IPS-20b (cell line): ENCODE data around the gene ZBTB45.

ENCODE experiments used
- H3K27ac ChIP-seq: one replicate; pipeline ENCODE4 v1.5.1; 2013; ENCODE audit warnings: low read length
- H3K27me3 ChIP-seq: 2 replicates; pipeline ENCODE4 v1.6.1; 2013; ENCODE audit warnings: mild to moderate bottlenecking, low read length, inconsistent platforms; ENCODE audit not compliant: insufficient read depth
- H3K36me3 ChIP-seq: 2 replicates; pipeline ENCODE4 v1.6.1; 2013; ENCODE audit warnings: low read depth, mild to moderate bottlenecking, inconsistent platforms, low read length, moderate library complexity; ENCODE audit not compliant: insufficient read depth
- H3K4me1 ChIP-seq: 2 replicates; pipeline ENCODE4 v1.6.1; 2013; ENCODE audit warnings: mild to moderate bottlenecking, control low read depth, inconsistent platforms, low read length, moderate library complexity; ENCODE audit not compliant: insufficient read depth
- H3K4me3 ChIP-seq: 2 replicates; pipeline ENCODE4 v1.5.1; 2013; ENCODE audit warnings: mild to moderate bottlenecking, low read length, inconsistent platforms
- H3K9ac ChIP-seq: 2 replicates; pipeline ENCODE4 v1.6.1; 2013; ENCODE audit warnings: low read depth, mild to moderate bottlenecking, inconsistent platforms, low read length, moderate library complexity
- H3K9me3 ChIP-seq: 2 replicates; pipeline ENCODE4 v1.6.1; 2013; ENCODE audit warnings: mild to moderate bottlenecking, low read depth, low read length, inconsistent platforms; ENCODE audit not compliant: insufficient read depth

Gene ZBTB45

DNA sequence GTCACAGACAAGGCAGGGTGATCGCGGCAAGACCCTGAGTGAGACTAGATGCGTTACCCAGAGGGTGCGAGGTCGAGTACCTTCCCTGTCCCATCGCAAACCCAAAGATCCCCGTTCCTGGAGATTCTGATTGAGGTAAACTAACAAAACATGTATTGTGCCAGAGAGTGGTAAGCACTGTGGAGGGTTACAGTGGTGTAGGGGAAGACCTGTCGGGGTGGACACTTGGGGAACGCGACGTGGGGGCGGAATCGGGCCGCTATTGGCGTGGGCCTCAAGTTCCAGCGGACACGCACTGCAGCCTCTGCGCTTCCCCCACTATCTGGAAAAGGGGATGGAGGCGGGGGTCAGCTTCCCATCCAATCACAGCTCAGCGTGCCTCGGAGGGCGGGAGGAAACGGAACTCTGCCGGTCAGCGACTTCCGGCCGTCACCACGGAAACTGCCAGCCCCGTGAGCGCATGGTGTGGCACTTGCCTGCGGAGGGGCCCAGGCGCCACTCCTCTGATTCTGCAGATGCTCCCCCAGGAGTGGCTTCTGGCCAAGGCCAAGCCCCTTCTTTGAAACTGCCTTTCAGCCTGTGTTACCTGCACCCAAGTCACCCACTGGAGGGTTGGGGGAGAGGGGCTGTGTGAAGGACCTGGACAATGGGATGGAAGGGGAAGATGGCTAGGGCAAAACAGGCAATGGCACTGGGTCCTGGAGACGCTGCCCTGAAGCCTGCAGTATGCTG lies 39.8 kb upstream of the ZBTB45 start:
- H3K9me3 ChIP-seq, result no peaks in the 10 kb centered on the region
- H3K4me3 ChIP-seq, result peak overlapping the region; percentile 92
- H3K27ac ChIP-seq, result peak overlapping the region; percentile 98
- H3K36me3 ChIP-seq, result peaks cover 13% of the 10 kb centered on the region
- peaks cover 41% of the 10 kb centered on the region for H3K27me3 ChIP-seq
- peak overlapping the region; percentile 99 for H3K9ac ChIP-seq
- peaks cover 13% of the 10 kb centered on the region; the same call in 1 of the 2 replicates for H3K4me1 ChIP-seq

DNA sequence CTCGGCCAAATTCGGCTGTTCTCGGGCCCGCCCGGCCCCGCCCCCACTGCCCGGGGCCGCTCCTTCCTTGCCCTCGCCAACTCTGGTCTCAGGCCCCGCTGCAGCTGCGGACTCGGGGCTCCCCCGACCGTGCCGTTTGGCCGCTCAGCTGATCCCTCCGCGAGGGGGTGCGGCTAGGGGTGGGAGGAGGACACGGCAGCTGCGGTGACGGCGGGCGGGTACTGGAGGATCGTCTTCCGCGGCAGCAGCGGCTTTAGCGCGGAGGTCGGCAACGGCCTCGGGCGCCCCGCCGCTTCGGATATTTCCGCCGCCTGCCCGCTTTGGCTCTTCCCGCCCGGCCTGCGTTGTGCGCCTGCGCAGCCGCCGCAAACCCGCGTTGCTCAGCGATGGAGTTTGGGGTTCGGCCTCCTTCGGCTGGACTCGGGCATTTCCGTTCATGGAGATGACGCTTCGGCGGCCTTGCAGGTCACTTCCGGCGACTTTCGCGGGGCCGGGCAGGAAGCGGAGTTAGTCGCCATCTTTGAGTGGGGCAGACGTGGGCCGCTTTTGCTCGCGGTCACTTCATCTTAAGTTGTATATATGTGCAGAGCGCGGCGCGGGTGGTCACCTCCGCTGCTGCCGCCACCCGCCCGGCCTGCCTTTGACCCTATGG lies 39.1 kb upstream of the ZBTB45 start:
- Histone ChIP-seq H3K27me3 (peaks cover 36% of the 10 kb centered on the region), H3K36me3 (peaks cover 13% of the 10 kb centered on the region), H3K9me3 (no peaks in the 10 kb centered on the region), H3K9ac (peak overlapping the region; percentile 99), H3K4me1 (peaks cover 14% of the 10 kb centered on the region), H3K27ac (peak overlapping the region; percentile 98), H3K4me3 (peak overlapping the region; percentile 92)

DNA sequence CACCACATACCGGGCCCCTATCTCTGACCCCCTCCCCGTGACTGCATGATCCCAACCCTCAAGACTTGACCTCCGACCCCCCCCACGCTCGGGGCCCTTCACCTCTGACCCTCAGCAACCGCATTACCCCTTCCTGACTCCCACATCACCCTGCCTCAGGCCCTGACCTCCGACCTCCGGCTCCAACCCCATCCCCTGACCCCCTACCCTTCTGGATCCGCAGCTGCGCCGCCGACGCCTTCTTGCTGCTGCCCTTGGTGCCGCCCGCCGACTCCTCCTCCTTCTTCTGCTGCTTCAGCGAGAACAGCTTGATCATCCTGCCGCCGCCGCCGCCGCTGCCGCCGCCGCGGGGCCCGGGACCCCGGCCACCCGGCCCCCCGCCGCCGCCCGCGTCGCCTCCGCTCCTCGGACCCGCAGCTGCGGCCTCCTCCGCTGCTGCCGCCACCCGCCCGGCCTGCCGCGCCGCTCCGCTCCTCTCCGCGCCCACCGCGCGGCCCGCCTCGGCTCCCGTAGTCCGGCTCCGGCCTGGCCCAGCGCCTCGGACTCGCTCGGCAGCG lies 38.5 kb upstream of the ZBTB45 start, which contains the start of gene UBE2M:
Gene UBE2M, minus strand, starts transcription at position 546 of the 557 bp plus-strand sequence. Its CDS starts 230 bp downstream, at position 316.
- H3K27me3 ChIP-seq, result peaks cover 30% of the 10 kb centered on the region
- peaks cover 16% of the 10 kb centered on the region for H3K4me1 ChIP-seq
- H3K27ac ChIP-seq, result peak within 1 kb of the TSS; percentile 98
- no peaks in the 10 kb centered on the region for H3K9me3 ChIP-seq
- H3K36me3 ChIP-seq, result peaks cover 13% of the 10 kb centered on the region
- peak within 1 kb of the TSS; percentile 99 for H3K4me3 ChIP-seq
- H3K9ac ChIP-seq, result peak within 1 kb of the TSS; percentile 99

DNA sequence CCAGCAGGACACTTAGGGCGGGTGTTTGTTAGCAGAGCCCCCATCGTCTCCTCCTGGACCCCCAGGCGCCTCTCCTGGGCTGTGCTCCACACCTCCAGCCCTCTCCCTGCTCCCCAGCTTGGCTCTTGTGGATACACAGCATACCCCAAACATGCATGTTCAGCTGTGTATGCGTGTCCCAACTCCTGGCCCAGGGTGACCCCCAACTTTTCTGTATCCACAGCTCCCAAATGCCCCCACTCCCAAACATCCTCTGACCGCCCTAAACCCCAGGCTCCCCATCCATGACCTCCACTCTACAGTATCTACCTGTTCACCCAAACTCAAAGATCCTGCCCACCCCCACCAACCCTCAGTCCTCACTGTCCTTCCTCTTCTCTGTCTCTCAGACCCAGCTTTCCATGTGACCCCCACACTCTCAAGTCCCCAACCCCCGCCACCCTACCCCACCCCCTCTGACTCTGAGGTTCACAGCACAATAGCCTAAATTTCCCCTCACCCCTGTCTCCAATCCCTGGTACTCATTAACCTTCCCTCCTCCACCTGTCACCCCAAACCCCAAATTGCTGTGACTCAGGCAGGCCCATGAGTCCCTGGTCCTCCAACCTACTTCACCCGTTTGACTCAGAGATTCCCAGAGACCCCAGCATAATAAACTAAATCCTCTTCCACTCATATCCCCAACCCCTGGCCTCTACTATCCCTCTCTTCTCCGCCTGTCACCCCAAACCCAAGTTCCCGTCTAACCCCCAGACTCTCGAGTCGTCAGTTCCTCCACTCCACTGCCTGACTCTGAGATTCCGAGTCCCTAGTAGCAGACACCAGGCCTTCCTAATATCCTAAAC lies 37.8 kb upstream of the ZBTB45 start:
- peaks cover 23% of the 10 kb centered on the region for H3K27me3 ChIP-seq
- peak overlapping the region; percentile 98 for H3K9ac ChIP-seq
- H3K36me3 ChIP-seq, result peaks cover 18% of the 10 kb centered on the region
- H3K4me3 ChIP-seq, result peak overlapping the region; percentile 99
- no peak overlapping the region for H3K27ac ChIP-seq
- H3K9me3 ChIP-seq, result no peaks in the 10 kb centered on the region
- peaks cover 16% of the 10 kb centered on the region for H3K4me1 ChIP-seq

DNA sequence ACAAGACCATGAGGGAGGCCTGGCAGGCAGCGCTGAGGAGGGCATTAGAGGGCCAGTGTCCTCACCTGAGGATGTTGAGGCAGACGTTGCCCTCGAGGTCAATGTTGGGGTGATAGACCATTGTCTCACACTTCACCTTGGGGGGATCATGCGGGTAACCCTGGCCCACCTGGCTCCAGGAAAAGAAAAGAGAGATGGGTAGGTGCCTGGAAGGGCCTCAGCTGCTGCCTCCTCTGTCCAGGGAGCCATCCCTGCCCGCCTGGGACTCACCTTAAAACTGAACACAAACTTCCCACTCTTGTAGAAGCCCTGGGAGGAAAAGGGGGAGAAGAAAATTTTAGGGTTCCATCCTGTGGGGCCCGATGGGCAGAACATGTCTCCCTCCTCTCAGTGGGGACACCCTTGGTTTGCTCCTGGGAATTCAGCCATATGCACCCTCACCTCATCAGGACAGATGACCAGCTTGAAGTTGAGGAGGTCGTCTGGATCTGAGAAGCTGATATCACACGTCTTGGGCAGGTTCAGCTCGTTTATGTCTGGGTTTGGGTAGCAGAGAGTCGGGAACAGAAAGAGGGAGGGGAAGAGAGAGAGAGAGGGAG lies 37.1 kb upstream of the ZBTB45 start:
- H3K27me3 ChIP-seq, result peaks cover 15% of the 10 kb centered on the region
- H3K4me1 ChIP-seq, result peaks cover 16% of the 10 kb centered on the region
- peaks cover 26% of the 10 kb centered on the region for H3K36me3 ChIP-seq
- H3K27ac ChIP-seq, result no peak overlapping the region
- H3K9me3 ChIP-seq, result no peaks in the 10 kb centered on the region
- H3K4me3 ChIP-seq, result peak overlapping the region; percentile 99; the same call in 1 of the 2 replicates
- peak overlapping the region; percentile 98 for H3K9ac ChIP-seq

DNA sequence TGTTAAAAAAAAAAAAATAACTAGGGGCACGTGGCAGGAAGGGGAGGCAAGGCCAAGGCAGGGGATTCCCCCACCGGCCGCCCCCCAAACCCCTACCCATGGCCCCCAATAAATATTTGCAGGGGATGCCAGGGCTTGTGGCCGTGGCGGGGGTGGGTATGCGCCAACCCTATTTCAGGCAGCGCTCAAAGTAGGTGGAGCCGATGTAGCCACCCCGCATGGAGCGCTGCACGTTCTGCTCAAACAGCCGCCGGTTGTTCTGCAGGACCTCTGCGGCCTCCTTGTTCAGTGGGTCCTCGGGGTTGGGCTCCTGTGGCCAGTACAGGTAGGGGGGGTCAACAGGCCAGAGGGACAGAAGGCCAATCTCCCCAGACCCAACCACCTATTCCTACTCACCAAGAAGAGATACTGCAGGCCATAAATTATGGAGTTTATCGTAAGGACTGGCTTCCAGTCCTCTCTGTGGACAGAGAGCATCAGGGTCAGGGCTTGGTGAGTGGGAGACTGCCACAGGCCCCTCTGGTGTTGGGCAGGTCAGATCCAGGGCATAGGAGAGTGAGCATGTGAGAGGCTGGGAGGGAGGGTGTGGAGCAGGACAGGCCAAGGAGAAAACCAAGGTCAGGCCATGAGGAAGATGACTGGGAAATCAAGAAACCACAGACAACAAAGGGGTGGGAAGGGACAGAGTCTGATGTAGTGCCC lies 36.5 kb upstream of the ZBTB45 start:
- peak overlapping the region; percentile 99; the same call in 1 of the 2 replicates for H3K4me3 ChIP-seq
- H3K9ac ChIP-seq, result no peak overlapping the region
- H3K27ac ChIP-seq, result no peak overlapping the region
- peaks cover 16% of the 10 kb centered on the region for H3K4me1 ChIP-seq
- H3K36me3 ChIP-seq, result peaks cover 32% of the 10 kb centered on the region
- H3K9me3 ChIP-seq, result no peaks in the 10 kb centered on the region
- H3K27me3 ChIP-seq, result peaks cover 9% of the 10 kb centered on the region

DNA sequence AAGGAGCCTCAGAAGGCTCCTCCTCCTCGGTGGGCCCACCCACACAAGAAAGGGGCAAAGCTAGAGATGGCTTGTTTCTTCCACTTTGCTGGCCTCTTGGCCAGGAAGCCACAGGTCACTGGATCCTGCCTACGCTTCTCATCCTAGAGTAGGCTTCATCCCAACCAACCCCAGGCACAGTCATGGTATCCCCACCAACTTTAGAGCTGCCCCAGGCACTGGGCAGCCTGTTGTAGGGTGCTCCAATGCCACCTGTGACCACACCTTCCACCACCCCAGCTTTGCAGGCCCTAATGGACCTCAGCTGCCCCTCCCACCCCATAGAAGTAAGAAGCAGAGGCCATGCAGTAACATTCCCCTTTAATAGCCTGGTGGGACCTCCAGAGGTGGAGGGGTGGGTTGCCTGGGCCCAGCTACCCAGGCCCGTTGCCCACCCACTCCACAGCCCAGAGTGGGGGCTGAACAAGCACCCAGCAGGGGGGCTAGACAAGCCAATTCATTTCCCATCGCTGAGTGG lies 35.8 kb upstream of the ZBTB45 start:
- Histone ChIP-seq H3K27ac (peak overlapping the region; percentile 89), H3K36me3 (peaks cover 39% of the 10 kb centered on the region), H3K4me1 (peaks cover 16% of the 10 kb centered on the region), H3K4me3 (peak overlapping the region; percentile 89), H3K27me3 (peaks cover 2% of the 10 kb centered on the region; the same call in 1 of the 2 replicates), H3K9me3 (no peaks in the 10 kb centered on the region), H3K9ac (peak overlapping the region; percentile 87; the same call in 1 of the 2 replicates)

DNA sequence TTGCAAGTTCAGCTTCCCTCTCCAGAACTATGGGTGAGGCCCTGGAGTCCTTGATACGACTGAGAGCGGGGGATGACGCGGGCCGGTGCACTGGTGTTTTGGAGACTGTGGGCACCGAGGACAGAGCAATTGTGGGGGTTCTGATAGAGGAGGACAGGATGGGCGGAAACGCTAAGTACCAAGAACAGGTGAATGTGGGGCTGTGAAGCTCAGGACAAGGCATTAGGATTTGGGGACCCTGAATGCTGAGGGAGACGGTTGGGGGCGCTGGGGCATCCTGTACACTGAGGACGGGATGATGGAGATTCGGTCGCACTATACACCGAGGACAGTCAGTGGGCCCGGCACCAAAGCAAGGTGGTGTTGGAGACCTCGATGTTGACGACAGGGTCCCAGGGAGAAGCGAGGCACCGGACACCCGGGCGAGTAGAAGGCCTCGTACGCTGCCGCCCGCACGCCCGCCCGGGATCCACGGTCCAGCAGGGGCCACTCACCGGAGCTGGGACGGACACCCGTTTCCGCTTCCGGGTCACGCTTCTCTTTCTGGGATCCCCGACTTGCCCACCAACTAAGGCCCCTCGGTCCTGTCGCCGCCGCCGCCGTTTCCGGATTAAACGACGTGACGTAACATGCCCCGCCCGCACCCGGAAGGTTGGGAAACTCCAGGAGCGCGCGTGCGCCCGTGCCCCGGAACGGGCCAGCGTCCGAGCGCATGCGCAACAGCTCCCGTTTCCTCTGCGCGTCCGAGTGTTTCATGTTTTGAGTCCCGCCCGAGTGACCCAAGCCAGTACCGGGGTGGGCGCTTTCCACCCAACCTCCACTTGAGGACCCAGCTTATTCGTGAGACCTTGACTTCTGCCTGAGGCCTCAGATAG lies 35.1 kb upstream of the ZBTB45 start, which contains the start of gene CHMP2A:
Gene CHMP2A, minus strand, starts transcription at position 612 of the 875 bp plus-strand sequence. CDS start 893 bp downstream, outside the sequence.
- Histone ChIP-seq H3K27ac (peak within 1 kb of the TSS; percentile 89), H3K4me3 (peak within 1 kb of the TSS; percentile 89), H3K9ac (peak within 1 kb of the TSS; percentile 93), H3K4me1 (peaks cover 11% of the 10 kb centered on the region), H3K9me3 (no peaks in the 10 kb centered on the region), H3K27me3 (no peaks in the 10 kb centered on the region), H3K36me3 (peaks cover 46% of the 10 kb centered on the region)

DNA sequence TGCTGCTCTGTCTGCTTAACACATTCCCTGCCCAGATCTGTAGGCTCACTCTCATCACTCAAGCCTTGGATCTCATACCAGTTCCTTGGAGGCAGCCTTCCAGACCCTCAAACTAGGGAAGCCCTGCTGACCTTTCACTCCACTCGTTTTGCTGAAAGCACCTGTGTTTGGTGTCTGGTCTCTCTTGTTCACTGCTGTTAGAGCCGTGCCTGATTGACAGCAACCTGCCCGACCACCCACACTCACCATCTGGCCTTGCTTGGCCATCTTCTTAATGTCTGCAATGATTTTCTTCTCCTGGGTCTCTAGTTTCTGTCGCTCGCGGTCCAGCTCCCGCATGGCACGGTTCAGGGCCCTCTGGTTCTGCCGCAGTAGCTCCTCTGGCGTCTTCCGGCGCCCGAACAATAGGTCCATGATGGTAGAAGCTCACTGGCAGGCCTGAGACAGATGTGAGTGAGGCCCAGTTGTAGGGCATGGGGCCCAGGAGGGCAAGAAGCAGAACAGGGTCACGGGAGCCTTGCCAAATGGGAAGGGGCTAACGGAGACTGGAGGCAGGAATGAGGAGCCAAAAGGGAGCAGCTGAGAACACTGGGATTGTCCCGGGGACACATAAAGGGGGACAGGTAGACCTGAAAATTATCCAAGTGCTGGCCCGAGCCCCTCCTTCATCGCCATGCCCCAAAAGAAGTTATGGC lies 34.3 kb upstream of the ZBTB45 start:
- H3K27ac ChIP-seq, result peak overlapping the region; percentile 80
- H3K9me3 ChIP-seq, result no peaks in the 10 kb centered on the region
- no peaks in the 10 kb centered on the region for H3K27me3 ChIP-seq
- H3K4me3 ChIP-seq, result peak overlapping the region; percentile 89
- peak overlapping the region; percentile 93 for H3K9ac ChIP-seq
- peaks cover 53% of the 10 kb centered on the region for H3K36me3 ChIP-seq
- peaks cover 10% of the 10 kb centered on the region for H3K4me1 ChIP-seq
